HG03097 (cell line): ENCODE measurements around the gene RXRA.

Experiments
- ATAC-seq: cut with Tn5 transposase; IDR thresholded peaks from one replicate; pipeline ENCODE4 v1.9.1; 2021; ENCODE audit not compliant: unreplicated experiment, low FRiP score

Gene RXRA

GRCh38 chr9:134377143-134377484 lies 50.9 kb downstream of the RXRA start:
- no peak for ATAC-seq

GRCh38 chr9:134377976-134378375 lies 51.7 kb downstream of the RXRA start:
- no peak for ATAC-seq

- no peak for ATAC-seq
These were observed 52.7 kb downstream of the RXRA start for GRCh38 chr9:134378901-134379338.

GRCh38 chr9:134379831-134380365 lies 53.6 kb downstream of the RXRA start:
- no peak for ATAC-seq

- ATAC-seq: no peak
These were observed 54.5 kb downstream of the RXRA start for GRCh38 chr9:134380542-134381271.

GRCh38 chr9:134381272-134381661 lies 55.0 kb downstream of the RXRA start:
- no peak for ATAC-seq

- no peak for ATAC-seq
These were observed 55.6 kb downstream of the RXRA start for GRCh38 chr9:134381671-134382516.

GRCh38 chr9:134382733-134383132 lies 56.5 kb downstream of the RXRA start:
- ATAC-seq: no peak

- no peak for ATAC-seq
These were observed 56.9 kb downstream of the RXRA start for GRCh38 chr9:134383148-134383547.

GRCh38 chr9:134384811-134385479 lies 58.7 kb downstream of the RXRA start:
- no peak for ATAC-seq

- no peak for ATAC-seq
These were observed 59.7 kb downstream of the RXRA start for GRCh38 chr9:134385915-134386314.

- ATAC-seq: no peak
These were observed 60.9 kb downstream of the RXRA start for GRCh38 chr9:134386951-134387831.

- no peak for ATAC-seq
These were observed 62.1 kb downstream of the RXRA start for GRCh38 chr9:134388289-134388808.

GRCh38 chr9:134388976-134389375 lies 62.7 kb downstream of the RXRA start:
- no peak for ATAC-seq

GRCh38 chr9:134389642-134390041 lies 63.4 kb downstream of the RXRA start:
- ATAC-seq: no peak

GRCh38 chr9:134390537-134390936 lies 64.3 kb downstream of the RXRA start:
- peak; percentile 15 for ATAC-seq

- ATAC-seq: peak; percentile 25
These were observed 64.7 kb downstream of the RXRA start for GRCh38 chr9:134390947-134391318.

GRCh38 chr9:134391319-134392231 lies 65.3 kb downstream of the RXRA start:
- peak; percentile 39 for ATAC-seq

- ATAC-seq: no peak
These were observed 66.6 kb downstream of the RXRA start for GRCh38 chr9:134392900-134393299.
